NCI-H2196 (cell line): ENCODE measurements around the gene PRR7.
"Not testable (repeated sequence)": the region's sequence is repeated elsewhere in the genome, so short reads cannot be mapped to it uniquely, and the experiment has no call there.

Experiments used
- DNase-seq: peaks from one replicate; lab custom pipeline; 2025; ENCODE audit not compliant: unreplicated experiment; lab: John Stamatoyannopoulos, UW

The PRR7 gene

GRCh38 chr5:177482359-177482795 is 35.8 kb downstream of the PRR7 start:
- DNase-seq = no peak

GRCh38 chr5:177483042-177483441 is 36.4 kb downstream of the PRR7 start:
- DNase-seq = no peak

GRCh38 chr5:177483994-177484901 is 37.6 kb downstream of the PRR7 start:
- DNase-seq = no peak

GRCh38 chr5:177484902-177485549 is 38.4 kb downstream of the PRR7 start:
- no peak for DNase-seq

GRCh38 chr5:177485753-177486152 is 39.1 kb downstream of the PRR7 start:
- DNase-seq = not testable (repeated sequence)

GRCh38 chr5:177486256-177486655 is 39.6 kb downstream of the PRR7 start:
- DNase-seq = no peak

GRCh38 chr5:177487144-177487543 is 40.5 kb downstream of the PRR7 start:
- no peak for DNase-seq

- no peak for DNase-seq
Observed at GRCh38 chr5:177487975-177488374, 41.4 kb downstream of the PRR7 start.

GRCh38 chr5:177489119-177489716 is 42.6 kb downstream of the PRR7 start:
- DNase-seq = no peak

- DNase-seq = no peak
Observed at GRCh38 chr5:177490311-177490991, 43.8 kb downstream of the PRR7 start.

- DNase-seq = no peak
Observed at GRCh38 chr5:177490992-177491391, 44.4 kb downstream of the PRR7 start.

GRCh38 chr5:177491429-177491945 is 44.9 kb downstream of the PRR7 start:
- DNase-seq = no peak

GRCh38 chr5:177491983-177492746 is 45.6 kb downstream of the PRR7 start:
- no peak for DNase-seq

- DNase-seq = no peak
Observed at GRCh38 chr5:177492841-177493240, 46.2 kb downstream of the PRR7 start.

GRCh38 chr5:177493795-177494345 is 47.3 kb downstream of the PRR7 start:
- no peak for DNase-seq

GRCh38 chr5:177494346-177495195 is 48.0 kb downstream of the PRR7 start:
- no peak for DNase-seq

- no peak for DNase-seq
Observed at GRCh38 chr5:177495243-177496060, 48.8 kb downstream of the PRR7 start.

GRCh38 chr5:177496070-177496726 is 49.6 kb downstream of the PRR7 start:
- peak; percentile 51 for DNase-seq
